GM23248 (cell line): ENCODE measurements around the gene PGS1. TPM values are rescaled to one million over a fixed set of nuclear protein-coding genes. Genes with fewer than 3 reads are reported as not detected.

Source experiments
- DNase-seq: peaks from one replicate; pipeline ENCODE4 v3.0.0-alpha.2; 2015
- H2AFZ ChIP-seq: fragments of 200-600 bp; sonication (generic); 2 replicates; pipeline ENCODE4 v1.6.1; 2016; ENCODE audit warnings: antibody characterized with exemption
- H3F3A ChIP-seq: fragments of 200-600 bp; sonication (generic); 2 replicates; pipeline ENCODE4 v1.6.1; 2016; ENCODE audit warnings: mild to moderate bottlenecking, antibody characterized with exemption, mixed run types; ENCODE audit not compliant: insufficient read depth
- H3K27ac ChIP-seq: fragments of 200-600 bp; sonication (generic); 2 replicates; pipeline ENCODE4 v1.5.1; 2016; ENCODE audit warnings: mild to moderate bottlenecking
- H3K27me3 ChIP-seq: fragments of 200-600 bp; sonication (generic); replicated peaks from 2 replicates; pipeline ENCODE4 v1.6.1; 2016; ENCODE audit warnings: mild to moderate bottlenecking; ENCODE audit not compliant: insufficient read depth
- H3K36me3 ChIP-seq: fragments of 200-600 bp; sonication (generic); 2 replicates; pipeline ENCODE4 v1.6.1; 2016; ENCODE audit warnings: low read depth, mild to moderate bottlenecking
- H3K4me1 ChIP-seq: fragments of 200-600 bp; sonication (generic); 2 replicates; pipeline ENCODE4 v1.6.1; 2016; ENCODE audit warnings: mild to moderate bottlenecking; ENCODE audit not compliant: insufficient read depth
- H3K4me2 ChIP-seq: fragments of 200-600 bp; sonication (generic); one replicate; pipeline ENCODE4 v1.6.1; 2016; ENCODE audit warnings: mild to moderate bottlenecking; ENCODE audit not compliant: unreplicated experiment
- H3K4me3 ChIP-seq: fragments of 200-600 bp; sonication (generic); 2 replicates; pipeline ENCODE4 v1.5.1; 2016; ENCODE audit warnings: mild to moderate bottlenecking
- H3K79me2 ChIP-seq: fragments of 200-600 bp; sonication (generic); 2 replicates; pipeline ENCODE4 v1.6.1; 2016; ENCODE audit warnings: mild to moderate bottlenecking; ENCODE audit not compliant: insufficient read depth
- H3K9ac ChIP-seq: fragments of 200-600 bp; sonication (generic); 2 replicates; pipeline ENCODE4 v1.6.1; 2016; ENCODE audit warnings: mild to moderate bottlenecking
- H3K9me2 ChIP-seq: fragments of 200-600 bp; sonication (generic); 2 replicates; pipeline ENCODE4 v1.6.1; 2016; ENCODE audit warnings: mixed run types, mild to moderate bottlenecking, moderate library complexity; ENCODE audit not compliant: insufficient read depth
- H3K9me3 ChIP-seq: fragments of 200-600 bp; sonication (generic); one replicate; pipeline ENCODE4 v1.6.1; 2017; ENCODE audit warnings: low read depth
- H4K20me1 ChIP-seq: fragments of 200-600 bp; sonication (generic); 2 replicates; pipeline ENCODE4 v1.6.0; 2016; ENCODE audit not compliant: insufficient read depth
- EZH2 ChIP-seq: fragments of 200-600 bp; sonication (generic); IDR thresholded peaks from 2 replicates; pipeline ENCODE4 v1.6.1; 2018; ENCODE audit warnings: antibody characterized with exemption, mild to moderate bottlenecking; ENCODE audit not compliant: insufficient read depth, poor library complexity, severe bottlenecking
- EZH2phosphoT487 ChIP-seq: fragments of 200-600 bp; sonication (generic); IDR thresholded peaks from 2 replicates; pipeline ENCODE4 v1.6.1; 2018; ENCODE audit warnings: antibody characterized with exemption, moderate library complexity, mild to moderate bottlenecking, low read depth; ENCODE audit not compliant: insufficient read depth
- WGBS, 2 experiments: methylation state at CpG; one replicate each; pipeline ENCODE4 v1.1.6; 2015 to 2017; ENCODE audit warnings: low lambda C conversion rate in 2 of 2, low coverage in 1 of 2; ENCODE audit errors: missing lambda C conversion rate in 2 of 2; 5-methylcytosine and 5-hydroxymethylcytosine counted together
- in situ Hi-C: fragments of 300-500 bp; cut with MboI; formaldehyde crosslinking; loops from 2 replicates; pipeline ENCODE4 v1.15.0; 2020
- polyA plus RNA-seq: library from polyadenylated mRNA; unstranded; fragments of >200 nt; fragmentation: Nextera tagmentation; extraction: Ambion mirVana; gene quantifications from 2 replicates; pipeline ENCODE4 v1.2.1, GENCODE V29; 2016
- total RNA-seq: library from RNA; depleted of rRNA; stranded (reverse); fragments of >200 nt; shearing (Covaris generic); gene quantifications from 2 replicates; pipeline ENCODE4 v1.2.3, GENCODE V29; 2014

Gene PGS1
- total and polyA plus RNA-seq, 2 experiments from 2014 or later, result 30.2 to 32.5 TPM

DNA sequence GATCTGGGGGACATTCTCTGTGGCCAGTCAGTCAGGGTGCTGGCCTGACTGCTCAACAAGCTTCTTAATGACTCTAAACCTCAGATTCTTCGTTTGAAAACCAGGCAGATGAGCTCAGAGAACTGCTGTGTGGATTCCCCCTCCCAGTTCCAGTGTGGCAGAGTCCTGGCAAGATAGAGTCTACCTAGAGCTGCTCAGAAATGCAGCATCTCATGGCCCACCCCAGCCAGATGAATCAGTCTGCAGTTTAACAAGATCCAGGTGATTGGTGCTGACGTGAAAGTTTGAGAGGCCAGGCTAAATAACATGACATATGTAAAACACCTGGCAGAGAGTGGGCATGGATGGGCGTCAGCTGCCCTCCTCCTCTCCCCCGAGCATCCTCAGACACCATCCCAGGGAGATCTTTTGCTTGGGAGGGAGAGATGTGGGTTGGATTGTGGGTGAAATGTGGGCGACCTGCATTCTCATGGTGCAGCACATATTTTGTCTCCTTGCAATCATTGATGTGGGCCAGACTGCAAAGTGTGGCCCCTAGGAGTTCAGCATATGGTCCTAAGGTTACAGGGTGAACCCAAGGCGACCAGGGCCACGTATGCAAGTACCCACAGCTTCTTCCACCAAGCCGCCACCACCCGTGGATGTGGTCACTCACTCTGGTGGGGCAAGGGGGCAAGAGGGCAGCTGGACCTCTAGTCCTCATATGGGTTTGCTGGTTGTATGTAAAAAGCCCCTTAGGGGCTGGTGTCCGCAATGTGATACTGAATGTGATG, 38.1 kb upstream of the PGS1 start:
- in situ Hi-C loops, result no loop called here
- no peaks in the 10 kb centered on the region for H3K27me3 ChIP-seq
- no peak overlapping the region for H3K27ac ChIP-seq
- H3K9me3 ChIP-seq, result no peaks in the 10 kb centered on the region
- peak; percentile 42 for DNase-seq
- TF ChIP-seq EZH2 (no peak), EZH2phosphoT487 (no peak)
- H3F3A ChIP-seq, result peaks cover 27% of the 10 kb centered on the region
- no peak overlapping the region for H2AFZ ChIP-seq
- 68 to 70% methylated on average over 10 of the region's 10 CpGs for WGBS, 2 experiments
- no peak overlapping the region for H3K9ac ChIP-seq
- H3K4me1 ChIP-seq, result peaks cover 32% of the 10 kb centered on the region
- H3K79me2 ChIP-seq, result no peaks in the 10 kb centered on the region
- no peaks in the 10 kb centered on the region for H3K9me2 ChIP-seq
- no peaks in the 10 kb centered on the region for H4K20me1 ChIP-seq
- H3K4me2 ChIP-seq, result no peak overlapping the region
- H3K4me3 ChIP-seq, result no peak overlapping the region
- H3K36me3 ChIP-seq, result no peaks in the 10 kb centered on the region

DNA sequence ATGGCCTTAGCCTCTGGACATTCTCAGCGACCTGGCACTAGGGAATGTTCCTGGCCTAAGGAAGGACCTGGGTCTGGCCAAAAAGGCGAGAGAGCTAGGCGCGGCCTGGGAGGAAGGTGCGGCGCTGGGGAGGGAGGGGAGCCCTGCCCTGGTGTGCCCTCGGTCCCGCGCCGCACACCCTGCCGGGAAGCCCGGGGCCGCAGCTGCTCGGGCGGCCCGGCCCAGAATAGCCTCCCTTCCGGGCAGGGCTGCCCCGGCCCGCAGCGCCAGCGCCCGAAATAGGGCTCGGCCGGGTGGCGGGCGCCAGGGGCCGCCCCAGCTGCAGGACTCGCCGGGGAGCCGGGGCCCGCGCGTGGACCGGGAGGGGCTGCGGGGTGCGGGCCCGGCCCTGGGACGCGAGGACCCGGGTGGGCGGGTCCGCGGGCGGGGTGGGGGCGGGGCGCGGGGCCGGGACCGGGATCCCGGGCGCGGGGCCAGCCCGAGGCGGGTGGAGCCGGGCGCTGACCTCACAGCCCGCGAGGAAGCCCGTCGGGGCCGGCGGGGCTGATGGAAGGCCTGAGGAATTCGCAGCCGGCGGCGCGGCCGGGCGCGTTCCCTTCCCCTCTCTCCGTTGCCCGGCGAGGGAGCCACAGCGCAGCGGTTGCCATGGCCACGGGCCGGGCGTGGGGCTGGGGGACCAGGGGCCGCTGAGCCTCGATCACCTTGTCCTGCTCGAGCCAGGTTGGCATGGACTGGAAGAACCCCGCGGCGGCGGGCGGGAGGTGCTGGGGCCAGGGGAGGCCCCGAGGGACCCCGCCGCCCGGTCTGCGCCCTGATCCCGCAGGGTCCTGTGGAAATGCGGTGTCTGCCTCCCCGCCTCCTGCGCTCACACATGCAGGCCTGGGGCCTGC, 36.6 kb upstream of the PGS1 start:
- Histone ChIP-seq H3K27ac (peak overlapping the region; percentile 99), H3K4me2 (peak overlapping the region; percentile 78), H3K4me1 (peaks cover 29% of the 10 kb centered on the region), H3K9me2 (no peaks in the 10 kb centered on the region), H2AFZ (0 out of 2 replicates have a peak overlapping the region, but pooled peaks have one; percentile 38), H3K79me2 (no peaks in the 10 kb centered on the region), H3K9me3 (no peaks in the 10 kb centered on the region), H4K20me1 (no peaks in the 10 kb centered on the region), H3K4me3 (peak overlapping the region; percentile 64), H3K9ac (peak overlapping the region; percentile 92), H3K36me3 (no peaks in the 10 kb centered on the region), H3K27me3 (no peaks in the 10 kb centered on the region), H3F3A (peaks cover 21% of the 10 kb centered on the region)
- in situ Hi-C loops, result no loop called here
- peak; percentile 93 for DNase-seq
- WGBS, 2 experiments, result 2 to 12% methylated on average over 41 to 59 of the region's 95 CpGs
- no peak for TF ChIP-seq EZH2
- TF ChIP-seq EZH2phosphoT487, result no peak

DNA sequence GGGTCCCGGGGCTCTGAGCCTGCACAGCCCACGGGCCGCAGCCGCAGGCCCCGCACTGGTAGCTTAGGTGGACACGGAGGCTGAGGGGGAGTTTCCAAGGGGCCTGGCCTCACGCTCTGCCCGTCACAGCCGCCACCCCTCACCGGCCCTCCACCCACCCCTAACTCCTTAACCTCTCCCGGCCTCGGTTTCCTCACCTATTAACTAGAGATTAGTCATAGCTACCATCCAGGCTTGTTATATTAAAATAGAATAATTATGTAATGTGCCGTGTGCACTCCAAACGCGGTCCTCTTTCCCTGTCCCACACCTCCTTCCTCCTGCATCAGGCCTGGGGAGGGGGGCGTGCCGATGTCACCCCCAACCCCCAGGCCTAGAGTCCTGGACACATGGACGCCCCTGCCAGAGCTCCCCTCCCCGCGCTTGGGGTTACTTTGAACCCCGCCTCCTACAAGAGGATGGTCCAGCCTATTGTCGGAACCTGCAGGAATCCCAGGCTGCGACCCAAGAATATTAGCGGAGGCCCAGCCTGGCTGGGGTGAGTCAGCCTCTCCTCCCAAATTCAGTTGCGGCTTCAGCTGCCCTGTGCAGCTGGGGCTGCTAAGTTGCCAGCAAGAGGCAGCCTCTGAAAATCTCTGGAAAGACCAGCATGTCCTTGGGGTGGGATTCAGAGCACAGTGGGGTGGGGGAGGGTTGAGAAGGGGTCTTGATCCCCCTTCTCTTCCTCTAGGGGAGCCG, 35.8 kb upstream of the PGS1 start:
- Histone ChIP-seq H3K79me2 (no peaks in the 10 kb centered on the region), H3K9me3 (no peaks in the 10 kb centered on the region), H3K4me3 (peak overlapping the region; percentile 64), H3K4me2 (peak overlapping the region; percentile 78), H3K4me1 (peaks cover 22% of the 10 kb centered on the region), H3K27me3 (no peaks in the 10 kb centered on the region), H3K36me3 (no peaks in the 10 kb centered on the region), H3K9ac (peak overlapping the region; percentile 92), H3K9me2 (no peaks in the 10 kb centered on the region), H3F3A (peaks cover 17% of the 10 kb centered on the region), H2AFZ (peak overlapping the region; percentile 14; the same call in 1 of the 2 replicates), H4K20me1 (no peaks in the 10 kb centered on the region), H3K27ac (peak overlapping the region; percentile 99)
- 0 to 2% methylated on average over 21 to 26 of the region's 26 CpGs for WGBS, 2 experiments
- DNase-seq, result peak; percentile 97
- TF ChIP-seq EZH2phosphoT487 (no peak), EZH2 (no peak)
- in situ Hi-C loops, result no loop called here

DNA sequence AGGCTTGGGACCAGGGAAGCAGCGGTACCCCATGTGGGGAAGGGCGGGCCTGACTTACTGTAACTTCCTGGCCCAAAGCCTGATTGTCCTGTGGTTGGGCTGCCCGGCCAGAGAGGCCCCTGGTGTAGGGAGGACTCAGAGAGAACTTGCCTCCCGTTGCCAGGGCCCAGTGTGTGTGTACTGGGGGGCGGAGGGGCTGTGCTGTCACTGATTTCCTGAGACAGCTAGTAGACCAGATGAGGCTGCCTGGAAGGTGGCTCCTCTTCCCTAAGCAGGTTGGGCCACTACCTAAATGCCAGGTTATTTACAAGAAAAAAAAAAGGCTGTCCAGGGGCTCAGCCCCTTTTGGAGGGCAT, 35.3 kb upstream of the PGS1 start:
- TF ChIP-seq EZH2phosphoT487, result no peak
- H3K4me2 ChIP-seq, result peak overlapping the region; percentile 78
- no peaks in the 10 kb centered on the region for H3K9me3 ChIP-seq
- H3K9me2 ChIP-seq, result no peaks in the 10 kb centered on the region
- H3F3A ChIP-seq, result peaks cover 11% of the 10 kb centered on the region
- H3K27me3 ChIP-seq, result no peaks in the 10 kb centered on the region
- in situ Hi-C loops, result no loop called here
- peak overlapping the region; percentile 14; the same call in 1 of the 2 replicates for H2AFZ ChIP-seq
- H3K79me2 ChIP-seq, result no peaks in the 10 kb centered on the region
- no peaks in the 10 kb centered on the region for H4K20me1 ChIP-seq
- H3K4me1 ChIP-seq, result peaks cover 16% of the 10 kb centered on the region
- peak; percentile 99 for DNase-seq
- H3K36me3 ChIP-seq, result no peaks in the 10 kb centered on the region
- 0% methylated on average over 5 of the region's 5 CpGs for WGBS, 2 experiments
- H3K9ac ChIP-seq, result peak overlapping the region; percentile 92
- H3K27ac ChIP-seq, result peak overlapping the region; percentile 99
- peak overlapping the region; percentile 64 for H3K4me3 ChIP-seq
